GM18870 (cell line): ENCODE data around the gene TCP11L1.
A peak's percentile ranks its signal among the peaks of the same experiment; 100 is the strongest.

Source experiments
- ATAC-seq: cut with Tn5 transposase; IDR thresholded peaks from one replicate; pipeline ENCODE4 v1.9.1; 2021; ENCODE audit warnings: moderate library complexity; ENCODE audit not compliant: unreplicated experiment

The TCP11L1 gene, protein sequence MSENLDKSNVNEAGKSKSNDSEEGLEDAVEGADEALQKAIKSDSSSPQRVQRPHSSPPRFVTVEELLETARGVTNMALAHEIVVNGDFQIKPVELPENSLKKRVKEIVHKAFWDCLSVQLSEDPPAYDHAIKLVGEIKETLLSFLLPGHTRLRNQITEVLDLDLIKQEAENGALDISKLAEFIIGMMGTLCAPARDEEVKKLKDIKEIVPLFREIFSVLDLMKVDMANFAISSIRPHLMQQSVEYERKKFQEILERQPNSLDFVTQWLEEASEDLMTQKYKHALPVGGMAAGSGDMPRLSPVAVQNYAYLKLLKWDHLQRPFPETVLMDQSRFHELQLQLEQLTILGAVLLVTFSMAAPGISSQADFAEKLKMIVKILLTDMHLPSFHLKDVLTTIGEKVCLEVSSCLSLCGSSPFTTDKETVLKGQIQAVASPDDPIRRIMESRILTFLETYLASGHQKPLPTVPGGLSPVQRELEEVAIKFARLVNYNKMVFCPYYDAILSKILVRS

DNA sequence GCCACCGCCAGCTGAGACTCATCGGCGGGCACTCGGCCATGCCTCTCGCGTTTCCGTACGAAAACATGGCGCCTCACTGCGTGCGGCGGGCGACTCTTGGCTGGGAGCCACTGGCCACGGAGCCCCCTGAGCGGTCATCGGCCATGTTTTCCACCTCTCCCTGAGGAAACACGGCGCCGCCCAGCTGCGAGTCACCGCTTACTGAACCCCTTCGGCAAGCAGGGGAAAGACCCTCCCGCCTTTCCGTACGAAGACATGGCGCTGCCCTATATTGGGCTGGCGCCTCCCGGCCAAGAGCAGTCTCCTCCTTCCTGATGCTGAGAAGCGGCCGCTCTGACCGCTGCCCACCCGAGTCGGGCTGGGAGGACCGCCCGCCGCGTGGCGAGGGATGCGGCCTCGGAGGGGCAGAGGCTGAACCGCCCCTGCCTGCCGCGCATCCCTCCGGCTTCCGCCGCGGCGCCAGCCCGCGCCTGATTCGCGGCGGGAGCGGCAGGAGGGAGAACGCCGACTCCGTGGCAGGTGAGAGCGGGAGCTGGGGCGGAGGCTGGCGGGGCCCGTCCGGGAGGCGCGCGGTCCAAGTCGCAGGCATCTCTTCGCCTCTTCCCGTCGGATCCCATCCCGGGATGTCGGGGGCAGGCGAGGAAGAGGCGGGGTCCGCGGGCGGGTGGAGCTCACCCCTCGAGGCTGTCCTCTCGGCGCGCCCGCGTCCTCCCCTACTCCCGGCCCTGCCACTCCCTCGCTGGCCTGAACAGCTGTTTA, at the start of gene TCP11L1:
TSS of gene TCP11L1 (plus strand) at position 299 of the 759 bp plus-strand sequence. CDS start 4,202 bp downstream, outside the sequence.
- peak; percentile 60 for ATAC-seq

DNA sequence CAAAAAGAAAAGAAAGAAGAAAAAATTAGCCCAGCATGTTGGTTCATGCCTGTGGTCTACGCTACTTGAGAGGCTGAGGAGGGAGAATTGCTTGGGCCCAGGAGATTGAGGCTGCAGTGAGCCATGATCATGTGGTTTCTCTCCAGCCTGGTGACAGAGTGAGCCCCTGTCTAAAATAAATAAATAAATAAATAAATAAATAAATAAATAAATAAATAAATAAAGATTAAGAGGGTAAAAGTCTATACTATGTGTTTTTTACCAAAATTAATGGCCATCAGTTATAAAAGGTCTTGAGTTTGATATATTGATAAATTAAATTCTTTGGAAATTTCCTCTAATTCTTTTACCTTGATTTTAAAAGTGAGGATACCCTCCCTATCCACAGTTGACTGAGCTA, 48.9 kb upstream of the TCP11L1 start:
- ATAC-seq: no peak

DNA sequence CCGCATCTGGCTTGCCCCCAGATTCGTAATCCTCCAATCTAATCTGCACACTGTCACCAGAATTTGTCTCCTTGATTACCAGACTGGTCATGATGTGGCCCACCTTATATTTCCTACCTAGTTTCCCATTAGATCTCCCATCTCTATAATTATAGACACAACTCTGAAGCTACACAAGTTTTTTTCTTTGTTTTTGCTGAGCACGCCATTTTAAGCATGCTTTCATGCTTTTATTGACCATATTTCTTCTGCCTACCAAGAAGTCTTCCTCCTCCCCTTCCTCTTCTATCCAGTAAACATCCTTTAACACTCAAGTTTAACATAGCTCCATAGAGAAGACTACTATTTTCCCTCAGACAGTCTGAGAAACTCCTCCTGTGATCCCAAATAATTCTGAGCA, 47.9 kb upstream of the TCP11L1 start:
- no peak for ATAC-seq

DNA sequence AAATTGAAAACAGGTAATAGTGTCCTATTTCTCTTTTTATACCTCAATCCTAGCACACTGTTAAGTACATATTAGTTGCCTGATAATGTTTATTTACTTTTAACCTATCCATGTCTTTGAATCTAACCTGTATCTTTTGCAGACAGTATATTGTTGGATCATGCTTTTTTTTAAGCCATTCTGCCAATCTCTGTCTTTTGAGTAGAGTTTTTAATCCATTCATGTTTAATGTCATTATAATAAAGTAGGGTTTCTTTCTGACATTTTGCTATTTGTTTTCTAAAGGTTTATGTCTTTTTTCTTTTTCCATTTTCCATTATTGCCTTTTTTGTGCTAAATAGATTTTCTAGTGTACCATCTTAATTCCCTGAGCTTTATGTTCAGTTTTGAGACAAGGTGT, 47.5 kb upstream of the TCP11L1 start:
- no peak for ATAC-seq

DNA sequence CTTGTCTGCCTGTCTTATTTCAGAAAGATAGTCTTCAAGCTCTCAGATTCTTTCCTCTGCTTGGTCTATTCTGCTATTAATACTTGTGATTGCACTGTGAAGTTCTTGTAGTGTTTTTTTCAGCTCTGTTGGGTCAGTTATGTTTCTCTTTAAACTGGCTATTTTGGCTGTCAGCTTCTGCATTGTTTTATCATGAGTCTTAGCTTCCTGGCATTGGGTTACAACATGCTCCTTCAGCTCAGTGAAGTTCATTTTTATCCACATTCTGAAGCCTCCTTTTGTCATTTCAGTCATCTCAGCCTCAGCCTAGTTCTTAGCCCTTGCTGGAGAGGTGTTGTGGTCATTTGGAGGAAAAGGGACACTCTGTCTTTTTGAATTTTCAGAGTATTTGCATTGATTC, 39.2 kb upstream of the TCP11L1 start:
- ATAC-seq: no peak

DNA sequence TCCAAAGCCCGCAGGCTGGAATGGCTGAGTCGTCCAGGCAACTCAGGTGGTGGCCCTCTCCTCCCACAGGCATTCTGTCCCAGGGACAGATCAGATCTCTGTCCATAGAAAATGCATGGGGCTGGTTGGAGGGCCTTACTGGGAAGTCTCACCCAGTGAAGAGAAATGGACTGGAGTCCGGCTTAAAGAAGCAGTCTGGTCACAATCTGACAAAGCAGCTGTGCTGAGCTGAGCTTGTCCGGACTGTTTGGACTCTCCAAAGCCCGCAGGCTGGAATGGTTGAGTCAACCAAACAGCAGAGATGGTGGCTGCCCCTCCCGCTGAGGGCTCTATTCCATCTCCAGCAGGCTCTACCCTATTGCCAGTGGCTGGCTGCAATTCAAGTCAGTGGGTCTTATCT, 38.1 kb upstream of the TCP11L1 start:
- no peak for ATAC-seq

DNA sequence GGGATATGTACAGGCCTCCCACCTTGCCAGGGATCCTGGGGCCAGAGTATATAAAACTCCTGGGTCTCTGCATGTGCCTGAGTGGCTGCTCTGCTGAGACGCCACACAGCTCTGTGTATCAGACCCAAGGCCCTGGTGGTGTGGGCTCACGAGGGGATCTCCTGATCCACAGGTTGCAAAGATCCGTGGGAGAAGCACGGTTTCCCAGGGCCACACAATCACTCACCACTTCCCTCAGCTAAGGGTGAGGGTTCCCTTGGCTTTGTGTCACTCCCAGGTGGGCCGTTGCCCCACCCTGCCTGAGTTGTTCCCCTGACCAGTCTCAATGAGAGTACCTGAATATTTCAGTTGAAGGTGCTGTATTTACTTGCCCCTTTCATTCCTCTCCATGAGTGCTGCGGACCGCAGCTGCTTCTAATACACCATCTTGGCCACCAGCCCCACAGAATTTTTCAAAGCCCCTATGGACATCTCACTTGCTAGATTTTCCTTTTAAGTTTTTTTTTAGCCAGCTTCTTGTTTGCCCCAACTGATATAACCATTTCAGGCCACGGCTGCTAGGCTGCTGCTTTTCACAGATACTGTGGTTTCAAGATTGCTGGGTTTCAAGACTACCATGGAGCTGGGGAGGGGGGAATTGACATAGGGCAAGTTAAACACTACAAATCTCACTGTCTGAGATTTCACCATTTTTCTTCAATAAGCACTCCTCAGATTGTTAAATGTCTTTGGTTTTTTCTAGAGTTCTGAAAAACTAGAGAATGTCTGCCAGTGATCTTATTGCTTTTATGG, 37.4 kb upstream of the TCP11L1 start:
- ATAC-seq: no peak

DNA sequence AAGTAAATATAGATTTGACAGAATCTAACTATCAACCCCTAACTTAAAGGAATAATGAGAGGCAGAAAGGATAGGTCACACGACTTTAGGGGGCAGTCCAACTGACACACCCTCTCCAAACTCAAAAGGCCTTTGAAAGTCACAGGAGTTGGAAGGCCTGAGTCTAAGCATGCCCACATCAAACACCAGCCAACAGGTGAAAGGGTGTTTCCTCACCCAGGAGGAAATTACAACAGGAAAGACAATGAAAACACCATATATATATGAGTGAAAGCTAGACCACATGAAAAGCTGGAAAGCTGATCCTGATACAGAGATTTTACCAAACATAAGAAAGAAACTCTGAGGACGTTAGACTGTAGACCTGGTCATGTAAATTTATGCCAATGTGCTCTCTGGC, 34.2 kb upstream of the TCP11L1 start:
- no peak for ATAC-seq

DNA sequence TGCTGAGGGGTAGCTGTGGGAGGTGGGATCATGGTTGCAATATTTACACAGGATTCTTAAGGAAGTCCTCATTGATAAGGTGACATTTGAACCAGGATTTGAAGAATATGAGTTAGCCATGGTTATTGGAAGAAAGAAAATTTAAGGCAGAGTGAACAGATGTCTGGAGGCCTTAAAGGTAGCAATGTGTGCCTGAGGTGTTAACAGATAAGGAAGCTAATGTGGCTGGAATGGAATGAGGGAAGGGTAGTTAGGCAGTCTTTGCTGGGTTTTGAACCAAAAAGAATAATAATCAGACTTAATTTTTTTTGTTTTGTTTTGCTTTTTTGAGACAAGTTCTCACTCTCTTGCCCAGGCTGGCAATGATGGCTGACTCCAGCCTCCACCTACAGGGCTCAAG, 33.4 kb upstream of the TCP11L1 start:
- no peak for ATAC-seq

DNA sequence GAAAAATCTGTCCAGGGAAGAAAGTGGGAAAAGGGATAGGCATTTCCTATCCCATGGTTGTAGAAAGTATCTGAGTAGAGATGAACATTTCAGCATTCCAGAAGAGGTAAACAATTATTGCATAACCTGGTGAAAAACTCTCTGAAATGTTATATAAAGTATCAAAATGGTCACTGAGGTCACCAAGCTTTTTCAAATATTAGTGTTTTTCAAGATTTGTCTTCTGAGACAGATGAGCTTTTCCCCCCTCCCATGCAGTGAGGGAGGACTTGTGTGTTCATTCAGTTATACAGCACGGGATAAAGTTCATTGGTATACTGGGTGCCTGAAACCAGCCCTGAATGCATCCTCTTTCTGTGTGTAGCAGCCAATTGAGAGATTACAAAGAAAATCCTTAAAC, 25.6 kb upstream of the TCP11L1 start:
- ATAC-seq: no peak

DNA sequence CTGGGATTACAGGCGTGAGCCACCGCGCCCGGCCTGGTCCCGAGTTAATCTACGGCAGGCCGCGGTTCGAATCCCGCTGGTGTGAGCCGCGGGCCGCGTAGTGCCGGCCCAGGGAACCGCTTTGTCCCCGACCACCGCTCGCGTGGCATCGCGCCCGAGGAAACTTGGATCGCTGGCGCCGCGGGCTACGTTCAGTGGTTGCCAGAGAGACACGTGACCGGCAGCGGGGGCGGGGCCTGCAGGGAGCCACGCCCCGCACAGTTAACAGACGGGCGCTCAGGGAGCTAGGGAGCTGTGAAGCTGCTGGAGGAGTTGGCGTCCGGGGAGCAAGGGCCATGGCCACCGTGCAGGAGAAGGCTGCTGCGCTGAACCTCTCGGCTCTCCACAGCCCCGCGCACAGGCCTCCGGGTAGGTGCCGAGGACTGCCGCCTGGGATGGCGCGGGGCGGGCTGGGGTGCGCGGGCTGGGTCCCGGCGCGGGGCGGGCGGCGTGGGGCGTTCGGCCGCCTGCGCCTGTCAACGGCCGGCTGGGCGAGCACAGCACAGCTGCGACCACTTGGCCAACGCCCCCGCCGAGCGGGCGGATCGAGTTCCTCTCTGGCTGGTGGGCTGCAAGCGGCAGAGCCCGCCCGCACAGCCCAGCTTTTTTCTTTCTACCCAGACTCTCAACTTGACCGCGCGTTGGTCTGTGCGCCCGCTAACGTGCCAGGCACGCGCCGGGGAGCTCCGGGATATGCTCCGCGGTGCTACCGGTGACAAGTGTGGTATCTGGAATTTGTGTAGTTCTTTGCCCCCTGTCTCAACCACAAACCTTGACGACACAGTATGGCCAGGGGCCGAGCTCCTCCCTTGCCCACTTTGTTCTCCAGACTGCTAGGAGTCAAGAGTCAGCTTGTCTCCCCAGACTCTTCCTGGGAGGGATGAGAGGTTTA, 23.5 kb upstream of the TCP11L1 start, which contains the start of gene DEPDC7:
TSS of gene DEPDC7 (plus strand) at position 258 of the 931 bp plus-strand sequence. CDS start at position 336, 78 bp downstream.
- peak; percentile 41 for ATAC-seq

DNA sequence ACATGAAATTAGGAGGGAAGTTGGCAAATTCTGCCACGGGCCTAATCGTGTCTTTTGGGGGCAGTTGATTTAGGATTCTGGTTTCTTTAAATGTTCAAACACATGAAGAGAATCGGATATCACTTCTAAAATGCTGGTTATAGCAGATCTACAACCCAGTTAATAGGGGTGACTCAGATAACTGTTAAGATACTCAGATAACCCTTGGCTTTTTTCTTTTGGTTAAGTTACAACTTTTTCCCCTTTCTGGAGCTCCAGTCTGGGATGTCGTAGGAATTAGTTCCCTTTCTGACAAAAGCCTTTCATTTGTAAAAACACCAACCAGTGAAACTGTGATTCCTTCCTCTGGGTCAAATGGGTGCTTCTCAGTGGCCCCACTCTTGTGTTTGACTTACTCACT, 22.7 kb upstream of the TCP11L1 start:
- ATAC-seq: no peak

DNA sequence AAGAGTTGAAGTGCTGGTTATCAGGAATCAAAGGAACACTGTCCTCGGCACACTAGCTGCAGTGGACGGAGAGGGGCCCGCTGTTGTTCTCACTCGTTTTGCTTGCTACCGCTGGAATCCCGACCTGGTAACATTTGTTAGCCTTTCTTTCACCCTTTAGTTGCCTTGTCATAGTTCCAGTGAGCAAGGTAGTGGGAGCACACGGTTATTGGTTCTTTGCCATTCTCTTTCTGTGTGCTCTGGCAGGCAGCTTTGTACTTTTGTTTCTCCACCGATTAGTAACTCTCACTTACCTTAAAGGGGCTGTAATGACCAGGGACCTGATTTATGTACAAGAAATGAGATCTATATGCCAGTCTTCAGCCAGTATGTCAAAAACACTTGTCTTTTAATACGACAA, 21.9 kb upstream of the TCP11L1 start:
- no peak for ATAC-seq

DNA sequence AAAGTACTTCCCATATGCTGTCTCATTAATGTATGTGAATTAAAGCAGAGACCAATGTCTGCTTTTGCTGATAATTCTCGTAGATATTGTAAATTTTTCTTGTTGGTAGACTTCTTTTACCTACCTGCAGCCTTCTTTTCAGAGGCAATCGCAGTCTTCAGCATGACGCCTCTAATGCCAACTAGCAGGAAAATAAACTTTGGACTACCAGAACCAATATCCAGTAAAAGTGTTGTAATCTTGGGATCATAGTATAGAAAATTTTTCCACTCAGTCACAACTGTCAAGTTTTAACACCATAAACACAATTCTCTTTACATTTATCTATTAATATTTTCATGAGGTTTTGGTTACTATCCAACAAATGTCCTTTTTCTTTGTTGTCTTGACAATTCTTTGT, 21.4 kb upstream of the TCP11L1 start:
- ATAC-seq: no peak

DNA sequence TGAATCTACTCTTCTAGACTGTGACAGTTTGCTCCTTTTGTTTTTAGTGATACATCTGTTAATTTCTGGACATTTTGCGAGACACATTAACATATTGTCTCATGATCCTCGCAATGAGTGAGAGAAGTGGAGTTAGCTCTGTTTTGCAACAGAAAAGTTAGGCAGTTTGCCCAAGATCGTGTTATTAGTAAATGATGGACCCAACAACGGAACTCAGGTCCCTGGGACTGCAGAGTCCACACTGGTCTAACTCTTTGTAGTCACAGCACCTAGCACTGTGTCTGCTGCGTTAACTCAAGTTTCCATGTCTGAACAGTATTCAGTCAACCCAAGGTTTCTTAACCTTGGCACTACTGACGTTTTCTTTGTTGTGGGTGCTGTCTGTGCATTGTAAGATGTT, 20.5 kb upstream of the TCP11L1 start:
- ATAC-seq: no peak

DNA sequence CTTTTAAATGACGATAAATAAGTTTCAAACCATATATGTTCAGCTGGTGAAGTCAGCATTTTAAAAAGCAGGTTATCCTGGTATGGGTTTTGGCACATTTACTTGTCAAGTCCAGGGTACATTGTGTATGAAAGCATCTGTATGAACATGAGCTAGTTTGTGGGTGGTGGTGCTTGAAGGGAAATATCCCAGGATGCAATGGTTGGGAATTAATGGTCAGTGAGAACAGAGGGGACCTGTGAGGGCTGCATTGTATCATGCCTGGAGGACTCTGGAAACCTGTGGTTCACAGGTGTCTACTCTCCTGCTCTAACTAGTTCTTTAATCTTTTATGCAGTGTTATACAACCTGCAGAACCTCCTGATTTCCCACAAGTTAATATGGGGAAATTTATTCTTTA, 17.9 kb upstream of the TCP11L1 start:
- ATAC-seq: no peak

DNA sequence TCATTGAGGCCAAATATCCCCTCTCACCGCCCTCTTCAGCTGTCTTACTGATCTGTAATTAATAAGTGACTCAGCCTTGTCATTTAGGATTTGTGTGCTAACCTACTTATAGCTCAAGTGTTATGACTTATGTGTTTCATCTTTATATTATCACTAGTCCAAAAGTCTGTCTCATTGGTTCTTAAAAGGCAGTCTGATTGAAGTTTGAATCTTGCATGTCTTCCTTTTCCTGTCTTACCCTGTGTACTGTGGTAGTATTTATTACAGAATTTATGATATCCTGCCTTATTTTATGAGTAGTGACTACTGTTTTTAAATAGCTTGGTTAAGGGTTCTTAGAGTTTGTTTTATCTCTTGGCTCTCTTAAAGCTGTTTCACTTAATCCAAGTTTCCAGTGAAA, 17.4 kb upstream of the TCP11L1 start:
- no peak for ATAC-seq

DNA sequence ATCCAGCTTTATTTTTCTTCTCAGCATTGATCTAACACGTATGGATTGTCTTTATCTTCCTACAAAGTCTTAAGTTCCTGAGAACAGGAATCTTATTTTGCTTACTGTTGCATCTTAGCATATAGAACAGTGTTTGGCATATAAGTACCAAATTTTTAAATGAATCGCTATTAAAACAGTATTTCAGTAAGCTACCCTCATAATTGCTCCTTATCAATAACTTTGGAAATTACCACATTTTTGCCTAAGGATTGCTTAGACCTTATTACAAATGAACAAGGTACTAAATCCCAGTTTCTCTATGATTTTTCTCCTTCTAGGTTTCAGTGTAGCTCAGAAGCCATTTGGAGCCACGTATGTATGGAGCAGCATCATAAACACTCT, 14.0 kb upstream of the TCP11L1 start:
- ATAC-seq: no peak

DNA sequence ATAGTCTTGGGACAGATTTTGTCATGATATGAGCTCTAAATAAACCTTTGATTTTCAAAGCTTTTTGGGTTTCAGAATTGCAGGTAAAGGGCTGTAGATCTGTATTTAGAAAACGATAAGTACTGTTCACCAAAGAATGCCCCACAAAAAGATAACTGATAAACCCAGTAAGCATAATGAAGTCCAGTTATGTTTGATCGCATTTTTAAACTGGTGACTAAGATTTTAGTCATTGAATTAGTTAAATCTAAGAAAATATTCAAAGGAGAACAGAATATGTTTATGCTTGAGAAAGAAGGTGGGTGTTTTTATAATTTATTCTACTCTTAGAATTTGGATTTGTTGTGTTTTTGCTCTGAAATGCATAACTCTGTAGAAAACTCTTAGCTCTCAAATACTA, 12.1 kb upstream of the TCP11L1 start:
- ATAC-seq: no peak

DNA sequence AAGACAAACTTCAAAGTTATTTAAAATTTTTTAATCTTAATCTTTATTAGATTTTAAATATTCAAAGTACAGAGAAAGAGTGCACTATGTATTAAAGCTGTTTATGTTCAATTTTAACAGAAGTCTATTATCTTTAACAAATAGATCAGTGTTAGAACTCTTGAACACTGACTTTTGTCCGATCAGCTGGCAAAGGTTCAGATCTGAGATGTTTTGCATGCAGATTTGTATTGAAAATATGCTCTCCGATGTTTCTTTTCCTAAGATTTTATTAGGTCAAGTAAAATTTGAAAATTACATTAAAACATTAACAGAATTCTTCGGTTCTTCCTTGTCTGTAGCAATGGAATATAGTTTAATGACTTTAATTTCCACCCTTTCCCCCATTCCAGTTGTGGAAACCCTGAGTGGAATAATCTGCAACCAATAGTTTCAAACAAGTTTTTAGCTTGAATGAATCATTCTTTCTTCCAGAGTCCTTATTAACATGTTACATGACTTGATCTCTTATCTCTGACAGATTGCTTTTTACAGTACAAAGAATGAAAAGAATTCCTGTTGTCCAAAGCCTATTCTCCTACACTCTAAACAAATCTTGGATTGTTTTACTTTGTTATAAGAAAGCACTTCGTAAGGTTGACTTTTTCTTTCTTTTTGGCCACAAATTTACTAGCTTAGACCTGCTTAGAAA, 11.4 kb upstream of the TCP11L1 start:
- no peak for ATAC-seq
